ENCODE results near the gene PIWIL4.

Gene PIWIL4

GRCh38 chr11:94536386-94536785 is 30.8 kb upstream of the PIWIL4 start:
- H3K27me3 ChIP-seq (ENCODE audit: control insufficient read depth, insufficient read depth, low read length): peaks cover 3% of the 10 kb centered on the region
- no peaks in the 10 kb centered on the region for H3K4me1 ChIP-seq (ENCODE audit: control insufficient read depth, insufficient read depth, low read length)
- H3K4me3 ChIP-seq (ENCODE audit: low read depth, low read length): no peak overlapping the region
- H3K36me3 ChIP-seq (ENCODE audit: control insufficient read depth, insufficient read depth, low read length): no peaks in the 10 kb centered on the region
- no peaks in the 10 kb centered on the region for H3K9me3 ChIP-seq (ENCODE audit: control insufficient read depth, insufficient read depth, low read length)
- H3K9ac ChIP-seq (ENCODE audit: low read depth, low read length): no peak overlapping the region

GRCh38 chr11:94537031-94537600 is 30.1 kb upstream of the PIWIL4 start:
- H3K27me3 ChIP-seq (ENCODE audit: control insufficient read depth, insufficient read depth, low read length): peaks cover 3% of the 10 kb centered on the region
- no peaks in the 10 kb centered on the region for H3K4me1 ChIP-seq (ENCODE audit: control insufficient read depth, insufficient read depth, low read length)
- H3K36me3 ChIP-seq (ENCODE audit: control insufficient read depth, insufficient read depth, low read length): no peaks in the 10 kb centered on the region
- no peaks in the 10 kb centered on the region for H3K9me3 ChIP-seq (ENCODE audit: control insufficient read depth, insufficient read depth, low read length)
- no peak overlapping the region for H3K4me3 ChIP-seq (ENCODE audit: low read depth, low read length)
- no peak overlapping the region for H3K9ac ChIP-seq (ENCODE audit: low read depth, low read length)

GRCh38 chr11:94539420-94539819 is 27.7 kb upstream of the PIWIL4 start:
- Histone ChIP-seq H3K4me1 (ENCODE audit: control insufficient read depth, insufficient read depth, low read length) (no peaks in the 10 kb centered on the region), H3K27me3 (ENCODE audit: control insufficient read depth, insufficient read depth, low read length) (peaks cover 3% of the 10 kb centered on the region), H3K36me3 (ENCODE audit: control insufficient read depth, insufficient read depth, low read length) (no peaks in the 10 kb centered on the region), H3K9ac (ENCODE audit: low read depth, low read length) (no peak overlapping the region), H3K9me3 (ENCODE audit: control insufficient read depth, insufficient read depth, low read length) (no peaks in the 10 kb centered on the region), H3K4me3 (ENCODE audit: low read depth, low read length) (no peak overlapping the region)

- Histone ChIP-seq H3K27me3 (ENCODE audit: control insufficient read depth, insufficient read depth, low read length) (peaks cover 29% of the 10 kb centered on the region), H3K9ac (ENCODE audit: low read depth, low read length) (peak within 1 kb of the TSS; percentile 73), H3K4me1 (ENCODE audit: control insufficient read depth, insufficient read depth, low read length) (peaks cover 10% of the 10 kb centered on the region), H3K4me3 (ENCODE audit: low read depth, low read length) (peak within 1 kb of the TSS; percentile 70), H3K36me3 (ENCODE audit: control insufficient read depth, insufficient read depth, low read length) (no peaks in the 10 kb centered on the region), H3K9me3 (ENCODE audit: control insufficient read depth, insufficient read depth, low read length) (no peaks in the 10 kb centered on the region)
Observed at GRCh38 chr11:94543695-94544645, 23.2 kb upstream of the PIWIL4 start, which contains the start of gene FUT4. Gene FUT4, plus strand, starts transcription at chr11:94543921. Its CDS starts 213 bp downstream, at chr11:94544134.

GRCh38 chr11:94544646-94545263 is 22.4 kb upstream of the PIWIL4 start:
- Histone ChIP-seq H3K9me3 (ENCODE audit: control insufficient read depth, insufficient read depth, low read length) (no peaks in the 10 kb centered on the region), H3K9ac (ENCODE audit: low read depth, low read length) (peak overlapping the region; percentile 54), H3K4me1 (ENCODE audit: control insufficient read depth, insufficient read depth, low read length) (peaks cover 10% of the 10 kb centered on the region), H3K4me3 (ENCODE audit: low read depth, low read length) (peak overlapping the region; percentile 70), H3K27me3 (ENCODE audit: control insufficient read depth, insufficient read depth, low read length) (peaks cover 29% of the 10 kb centered on the region), H3K36me3 (ENCODE audit: control insufficient read depth, insufficient read depth, low read length) (no peaks in the 10 kb centered on the region)

GRCh38 chr11:94545264-94546161 is 21.7 kb upstream of the PIWIL4 start:
- H3K27me3 ChIP-seq (ENCODE audit: control insufficient read depth, insufficient read depth, low read length): peaks cover 25% of the 10 kb centered on the region
- no peaks in the 10 kb centered on the region for H3K9me3 ChIP-seq (ENCODE audit: control insufficient read depth, insufficient read depth, low read length)
- peak overlapping the region; percentile 54 for H3K9ac ChIP-seq (ENCODE audit: low read depth, low read length)
- H3K4me1 ChIP-seq (ENCODE audit: control insufficient read depth, insufficient read depth, low read length): peaks cover 10% of the 10 kb centered on the region
- peak overlapping the region; percentile 70 for H3K4me3 ChIP-seq (ENCODE audit: low read depth, low read length)
- no peaks in the 10 kb centered on the region for H3K36me3 ChIP-seq (ENCODE audit: control insufficient read depth, insufficient read depth, low read length)

GRCh38 chr11:94546162-94546470 is 21.1 kb upstream of the PIWIL4 start:
- H3K27me3 ChIP-seq (ENCODE audit: control insufficient read depth, insufficient read depth, low read length): peaks cover 25% of the 10 kb centered on the region
- no peak overlapping the region for H3K9ac ChIP-seq (ENCODE audit: low read depth, low read length)
- H3K4me1 ChIP-seq (ENCODE audit: control insufficient read depth, insufficient read depth, low read length): peaks cover 10% of the 10 kb centered on the region
- H3K4me3 ChIP-seq (ENCODE audit: low read depth, low read length): peak overlapping the region; percentile 70
- H3K9me3 ChIP-seq (ENCODE audit: control insufficient read depth, insufficient read depth, low read length): no peaks in the 10 kb centered on the region
- H3K36me3 ChIP-seq (ENCODE audit: control insufficient read depth, insufficient read depth, low read length): no peaks in the 10 kb centered on the region

- Histone ChIP-seq H3K9ac (ENCODE audit: low read depth, low read length) (no peak overlapping the region), H3K4me3 (ENCODE audit: low read depth, low read length) (peak overlapping the region; percentile 24), H3K4me1 (ENCODE audit: control insufficient read depth, insufficient read depth, low read length) (peaks cover 10% of the 10 kb centered on the region), H3K27me3 (ENCODE audit: control insufficient read depth, insufficient read depth, low read length) (peaks cover 25% of the 10 kb centered on the region), H3K9me3 (ENCODE audit: control insufficient read depth, insufficient read depth, low read length) (no peaks in the 10 kb centered on the region), H3K36me3 (ENCODE audit: control insufficient read depth, insufficient read depth, low read length) (no peaks in the 10 kb centered on the region)
Observed at GRCh38 chr11:94546886-94547285, 20.3 kb upstream of the PIWIL4 start.

GRCh38 chr11:94549146-94549545 is 18.0 kb upstream of the PIWIL4 start:
- no peak overlapping the region for H3K4me3 ChIP-seq (ENCODE audit: low read depth, low read length)
- H3K36me3 ChIP-seq (ENCODE audit: control insufficient read depth, insufficient read depth, low read length): no peaks in the 10 kb centered on the region
- H3K9ac ChIP-seq (ENCODE audit: low read depth, low read length): no peak overlapping the region
- H3K27me3 ChIP-seq (ENCODE audit: control insufficient read depth, insufficient read depth, low read length): peaks cover 25% of the 10 kb centered on the region
- peaks cover 10% of the 10 kb centered on the region for H3K4me1 ChIP-seq (ENCODE audit: control insufficient read depth, insufficient read depth, low read length)
- H3K9me3 ChIP-seq (ENCODE audit: control insufficient read depth, insufficient read depth, low read length): no peaks in the 10 kb centered on the region

- Histone ChIP-seq H3K4me1 (ENCODE audit: control insufficient read depth, insufficient read depth, low read length) (peaks cover 10% of the 10 kb centered on the region), H3K9ac (ENCODE audit: low read depth, low read length) (no peak overlapping the region), H3K4me3 (ENCODE audit: low read depth, low read length) (no peak overlapping the region), H3K9me3 (ENCODE audit: control insufficient read depth, insufficient read depth, low read length) (no peaks in the 10 kb centered on the region), H3K27me3 (ENCODE audit: control insufficient read depth, insufficient read depth, low read length) (peaks cover 16% of the 10 kb centered on the region), H3K36me3 (ENCODE audit: control insufficient read depth, insufficient read depth, low read length) (no peaks in the 10 kb centered on the region)
Observed at GRCh38 chr11:94550513-94550912, 16.7 kb upstream of the PIWIL4 start.

- Histone ChIP-seq H3K9me3 (ENCODE audit: control insufficient read depth, insufficient read depth, low read length) (no peaks in the 10 kb centered on the region), H3K27me3 (ENCODE audit: control insufficient read depth, insufficient read depth, low read length) (no peaks in the 10 kb centered on the region), H3K9ac (ENCODE audit: low read depth, low read length) (no peak overlapping the region), H3K36me3 (ENCODE audit: control insufficient read depth, insufficient read depth, low read length) (no peaks in the 10 kb centered on the region), H3K4me1 (ENCODE audit: control insufficient read depth, insufficient read depth, low read length) (no peaks in the 10 kb centered on the region), H3K4me3 (ENCODE audit: low read depth, low read length) (no peak overlapping the region)
Observed at GRCh38 chr11:94553938-94554337, 13.2 kb upstream of the PIWIL4 start.

Data from iPS-15b (cell line).